A549 (cell line): Measurements from ENCODE around the gene PREX1. TPM values are rescaled to one million over a fixed set of nuclear protein-coding genes. Genes with fewer than 3 reads are reported as not detected.

Experiments
- ATAC-seq, 2 experiments: fragments of 200-7000 bp in 1 of 2; fragments of >200 bp in 1 of 2; cut with Nextera tagmentation in 1 of 2; cut with Tn5 transposase in 1 of 2; 3 replicates each; pipeline versions ENCODE4 v1.8.0 to v1.9.1; 2018 to 2020; ENCODE audit warnings: mild to moderate bottlenecking in 1 of 2, moderate library complexity in 1 of 2
- CTCF ChIA-PET: fragments of 300-600 bp; sonication (Branson Sonifier 250); formaldehyde crosslinking; extraction: SDS; loops from one replicate; lab custom pipeline; 2021; ENCODE audit warnings: antibody characterized with exemption, inconsistent platforms; lab: Yijun Ruan, JAX
- POLR2A ChIA-PET: fragments of 350-600 bp; formaldehyde crosslinking; extraction: SDS; loops from one replicate; lab custom pipeline; 2021; ENCODE audit warnings: antibody characterized with exemption, inconsistent platforms; lab: Yijun Ruan, JAX
- DNase-seq, 2 experiments: peaks; one replicate each; pipeline versions ENCODE4 v3.0.0 to v3.0.0-alpha.2; 2011 to 2016; ENCODE audit warnings: low read depth in 1 of 2, low spot score in 1 of 2
- FAIRE-seq: peaks from 2 replicates; lab custom pipeline; 2011; peaks lifted over from hg19 to GRCh38; lab: Jason Lieb, UNC
- H3K27ac ChIP-seq, 2 experiments: fragments of >200 bp; sonication (Bioruptor Twin); formaldehyde crosslinking; 3 replicates each; pipeline ENCODE4 v1.5.1; 2016 to 2017
- H3K4me1 ChIP-seq: fragments of >200 bp; sonication (Bioruptor Twin); formaldehyde crosslinking; 3 replicates; pipeline ENCODE4 v1.6.1; 2016
- H3K4me2 ChIP-seq: fragments of >200 bp; sonication (Bioruptor Twin); formaldehyde crosslinking; 3 replicates; pipeline ENCODE4 v1.6.1; 2016
- H3K4me3 ChIP-seq: fragments of >200 bp; sonication (Bioruptor Twin); formaldehyde crosslinking; 3 replicates; pipeline ENCODE4 v1.5.1; 2016
- H3K9me3 ChIP-seq: fragments of >200 bp; sonication (Bioruptor Twin); formaldehyde crosslinking; 3 replicates; pipeline ENCODE4 v1.6.1; 2016
- ATOH8 ChIP-seq: fragments of 250-450 bp; sonication (Bioruptor Pico); IDR thresholded peaks from 2 replicates; pipeline ENCODE4 v1.5.0; 2020; ENCODE audit warnings: low read depth, mild to moderate bottlenecking, moderate library complexity
- BHLHE40 ChIP-seq: IDR thresholded peaks from 2 replicates; pipeline ENCODE4 v1.6.1; 2012; ENCODE audit warnings: low read depth, low read length, inconsistent platforms
- CTCF ChIP-seq: fragments of >200 bp; sonication (Bioruptor Twin); formaldehyde crosslinking; IDR thresholded peaks from 3 replicates; pipeline ENCODE4 v1.5.1; 2016
- EHF ChIP-seq: fragments of 250-450 bp; sonication (Bioruptor Pico); IDR thresholded peaks from 2 replicates; pipeline ENCODE4 v1.5.0; 2020; ENCODE audit warnings: mild to moderate bottlenecking
- EHMT2 ChIP-seq: fragments of 200-600 bp; sonication (generic); IDR thresholded peaks from 2 replicates; pipeline ENCODE4 v1.6.1; 2016; ENCODE audit warnings: antibody characterized with exemption, low read depth, mild to moderate bottlenecking, moderate library complexity
- EP300 ChIP-seq, 2 experiments: fragments of >200 bp; sonication (Bioruptor Twin); formaldehyde crosslinking; IDR thresholded peaks; 2 replicates in 1 of 2; 3 replicates in 1 of 2; pipeline ENCODE4 v1.6.1; 2016 to 2017
- FOSL2 ChIP-seq, 2 experiments: fragments of 450-650 bp in 1 of 2; fragments of >200 bp in 1 of 2; sonication (Bioruptor Twin) in 1 of 2; formaldehyde crosslinking; IDR thresholded peaks; 2 replicates each; pipeline versions ENCODE4 v1.5.0 to v1.6.1; 2016 to 2020; ENCODE audit warnings: mild to moderate bottlenecking in 1 of 2, moderate library complexity in 1 of 2
- GATA3 ChIP-seq: IDR thresholded peaks from 2 replicates; pipeline ENCODE4 v1.6.1; 2012; ENCODE audit warnings: borderline replicate concordance
- HES2 ChIP-seq: fragments of >200 bp; sonication (Bioruptor Twin); formaldehyde crosslinking; IDR thresholded peaks from 2 replicates; pipeline ENCODE4 v1.6.1; 2016
- JUNB ChIP-seq: fragments of >200 bp; sonication (Bioruptor Twin); formaldehyde crosslinking; IDR thresholded peaks from 2 replicates; pipeline ENCODE4 v1.6.1; 2016
- MAFK ChIP-seq: fragments of 450-650 bp; IDR thresholded peaks from 2 replicates; pipeline ENCODE4 v1.6.1; 2014; ENCODE audit not compliant: partially characterized antibody
- PHF8 ChIP-seq: fragments of 200-600 bp; sonication (generic); IDR thresholded peaks from 2 replicates; pipeline ENCODE4 v1.6.1; 2016; ENCODE audit warnings: low read depth, mild to moderate bottlenecking, antibody characterized with exemption, moderate library complexity, borderline replicate concordance
- POLR2AphosphoS2 ChIP-seq: conservative IDR thresholded peaks from 2 replicates; pipeline ENCODE4 v1.6.1; 2012; ENCODE audit warnings: low read length, improper control_type of control experiment, inconsistent platforms
- REST ChIP-seq: fragments of 200-600 bp; sonication (generic); IDR thresholded peaks from 2 replicates; pipeline ENCODE4 v1.6.1; 2016; ENCODE audit warnings: antibody characterized with exemption, mild to moderate bottlenecking, moderate library complexity
- SMC3 ChIP-seq: fragments of >200 bp; sonication (Bioruptor Twin); formaldehyde crosslinking; IDR thresholded peaks from 3 replicates; pipeline ENCODE4 v1.6.1; 2018; ENCODE audit warnings: inconsistent platforms
- ZC3H11A ChIP-seq: fragments of 450-650 bp; IDR thresholded peaks from 2 replicates; pipeline ENCODE4 v1.6.1; 2014; ENCODE audit warnings: antibody characterized with exemption, mild to moderate bottlenecking
- ZSCAN20 ChIP-seq: fragments of 250-450 bp; sonication (Bioruptor Pico); IDR thresholded peaks from 2 replicates; pipeline ENCODE4 v1.8.0; 2022; ENCODE audit warnings: mild to moderate bottlenecking, moderate library complexity
- WGBS: methylation state at CpG from one replicate; pipeline ENCODE4 v1.1.6; 2017; ENCODE audit errors: missing lambda C conversion rate; 5-methylcytosine and 5-hydroxymethylcytosine counted together
- polyA plus RNA-seq, 4 experiments: library from polyadenylated mRNA; depleted of rRNA in 3 of 4; stranded (reverse); fragments of >200 nt; fragmentation: RNase III in 1 of 4; extraction: RNeasy Plus Mini Kit Qiagen cat#74134 plus additional on column Dnase treatment in 1 of 4; gene quantifications; 2 replicates in 3 of 4; 3 replicates in 1 of 4; pipeline ENCODE4 v1.2.3, GENCODE V29; 2011 to 2017
- TF ChIP-seq, protein P1 (sequence below): fragments of >200 bp; sonication (Bioruptor Twin); formaldehyde crosslinking; IDR thresholded peaks from 3 replicates; pipeline ENCODE4 v1.6.1; 2016
- TF ChIP-seq, protein P2 (sequence below): IDR thresholded peaks from 2 replicates; pipeline ENCODE4 v1.6.1; 2012
- TF ChIP-seq, protein P3 (sequence below): fragments of 250-450 bp; sonication (Bioruptor Pico); IDR thresholded peaks from 2 replicates; pipeline ENCODE4 v1.5.0; 2021; ENCODE audit warnings: mild to moderate bottlenecking, moderate library complexity, borderline replicate concordance

The PREX1 gene
- polyA plus RNA-seq, 2 of the 4 experiments (the other 2 are of a cell fraction) = 3.6 to 4.2 TPM

DNA sequence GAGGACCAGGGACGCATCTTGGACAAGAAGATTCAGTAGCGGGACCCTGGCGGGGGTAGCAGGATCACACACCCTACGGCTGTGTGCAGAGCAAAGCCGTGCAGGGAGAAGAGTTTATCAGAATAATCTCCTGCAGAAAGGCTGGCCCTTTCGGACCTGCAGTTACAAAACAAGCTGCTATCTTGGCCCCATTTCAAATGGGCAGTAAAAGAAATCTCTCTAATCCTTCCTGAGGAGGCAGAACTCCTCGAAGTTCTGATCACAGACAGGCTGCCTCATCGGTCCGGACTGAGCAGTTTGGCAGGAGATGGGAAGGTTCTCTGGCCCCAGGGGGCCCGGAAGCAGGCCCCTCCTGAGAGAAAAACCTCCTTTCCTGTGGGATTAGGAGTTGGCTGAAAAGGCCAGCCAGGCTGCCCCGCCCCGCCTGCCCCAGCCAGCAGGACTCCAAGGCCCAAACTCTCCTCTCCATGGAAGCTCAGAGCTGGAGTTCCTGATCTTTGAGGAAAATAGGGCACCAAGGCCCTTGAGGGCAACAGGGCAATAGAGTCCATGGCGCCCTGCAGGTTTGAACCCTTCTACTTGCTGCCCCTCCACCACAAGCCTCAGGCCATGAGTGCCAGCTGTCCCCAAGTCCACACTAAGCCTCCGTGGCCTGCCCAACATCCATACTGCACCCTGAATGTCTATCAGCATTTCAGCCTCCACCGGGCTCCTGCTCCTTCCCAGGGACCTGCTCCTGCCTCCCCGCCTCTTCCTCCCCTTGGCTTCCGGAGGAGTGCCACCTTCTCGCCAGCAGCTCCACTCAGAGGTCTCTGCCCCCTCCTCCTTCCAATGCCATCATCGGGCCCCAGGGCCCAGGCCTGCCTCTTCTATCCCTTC, 141.3 kb downstream of the PREX1 start:
- 76% methylated on average over 19 of the region's 19 CpGs for WGBS
- Histone ChIP-seq H3K4me3 (no peak overlapping the region), H3K27ac (peak overlapping the region in 1 of 2 experiments; percentile 2; a peak in 1 of 6 replicates), H3K9me3 (no peaks in the 10 kb centered on the region), H3K4me1 (0 out of 3 replicates have a peak, but pooled peaks cover 4% of the 10 kb centered on the region), H3K4me2 (no peak overlapping the region)
- no peak for TF ChIP-seq JUNB
- TF ChIP-seq, protein P1, sequence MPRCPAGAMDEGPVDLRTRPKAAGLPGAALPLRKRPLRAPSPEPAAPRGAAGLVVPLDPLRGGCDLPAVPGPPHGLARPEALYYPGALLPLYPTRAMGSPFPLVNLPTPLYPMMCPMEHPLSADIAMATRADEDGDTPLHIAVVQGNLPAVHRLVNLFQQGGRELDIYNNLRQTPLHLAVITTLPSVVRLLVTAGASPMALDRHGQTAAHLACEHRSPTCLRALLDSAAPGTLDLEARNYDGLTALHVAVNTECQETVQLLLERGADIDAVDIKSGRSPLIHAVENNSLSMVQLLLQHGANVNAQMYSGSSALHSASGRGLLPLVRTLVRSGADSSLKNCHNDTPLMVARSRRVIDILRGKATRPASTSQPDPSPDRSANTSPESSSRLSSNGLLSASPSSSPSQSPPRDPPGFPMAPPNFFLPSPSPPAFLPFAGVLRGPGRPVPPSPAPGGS = no peak
- TF ChIP-seq PHF8 = no peak
- no peak for TF ChIP-seq BHLHE40
- no peak for TF ChIP-seq EHF (CRISPR knock-in tag)
- no peak for TF ChIP-seq SMC3
- TF ChIP-seq GATA3 = no peak
- no peak for TF ChIP-seq FOSL2 (IDR thresholded peaks at IDR 0.05)
- TF ChIP-seq FOSL2 (CRISPR knock-in tag; IDR thresholded peaks at IDR 0.05) = no peak
- TF ChIP-seq, protein P2, sequence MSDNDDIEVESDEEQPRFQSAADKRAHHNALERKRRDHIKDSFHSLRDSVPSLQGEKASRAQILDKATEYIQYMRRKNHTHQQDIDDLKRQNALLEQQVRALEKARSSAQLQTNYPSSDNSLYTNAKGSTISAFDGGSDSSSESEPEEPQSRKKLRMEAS = no peak
- TF ChIP-seq CTCF = no peak
- no peak for TF ChIP-seq HES2
- no peak for TF ChIP-seq EP300 (IDR thresholded peaks at IDR 0.05)
- no peak for TF ChIP-seq ZSCAN20 (CRISPR knock-in tag)
- TF ChIP-seq REST = no peak
- no peak for TF ChIP-seq POLR2AphosphoS2
- TF ChIP-seq, protein P3, sequence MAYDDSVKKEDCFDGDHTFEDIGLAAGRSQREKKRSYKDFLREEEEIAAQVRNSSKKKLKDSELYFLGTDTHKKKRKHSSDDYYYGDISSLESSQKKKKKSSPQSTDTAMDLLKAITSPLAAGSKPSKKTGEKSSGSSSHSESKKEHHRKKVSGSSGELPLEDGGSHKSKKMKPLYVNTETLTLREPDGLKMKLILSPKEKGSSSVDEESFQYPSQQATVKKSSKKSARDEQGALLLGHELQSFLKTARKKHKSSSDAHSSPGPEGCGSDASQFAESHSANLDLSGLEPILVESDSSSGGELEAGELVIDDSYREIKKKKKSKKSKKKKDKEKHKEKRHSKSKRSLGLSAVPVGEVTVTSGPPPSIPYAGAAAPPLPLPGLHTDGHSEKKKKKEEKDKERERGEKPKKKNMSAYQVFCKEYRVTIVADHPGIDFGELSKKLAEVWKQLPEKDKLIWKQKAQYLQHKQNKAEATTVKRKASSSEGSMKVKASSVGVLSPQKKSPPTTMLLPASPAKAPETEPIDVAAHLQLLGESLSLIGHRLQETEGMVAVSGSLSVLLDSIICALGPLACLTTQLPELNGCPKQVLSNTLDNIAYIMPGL = no peak
- no peak for TF ChIP-seq ATOH8 (CRISPR knock-in tag)
- no peak for TF ChIP-seq EHMT2
- TF ChIP-seq MAFK = no peak
- no peak for TF ChIP-seq ZC3H11A
- CTCF ChIA-PET = interaction anchor here (2.6 kb wide), 1 partner anchor 29 kb away, joined by 15 read pairs; no protein-coding TSS in a partner anchor
- no peak for DNase-seq
- no peak for FAIRE-seq
- POLR2A ChIA-PET = no interaction called here
- 0 out of 6 replicates have a peak, but pooled peaks of 1 of the 2 experiments have one; percentile 27 for ATAC-seq
